Measurements from ENCODE around the gene ZDHHC22.
A peak's percentile ranks its signal among the peaks of the same experiment; 100 is the strongest.

Gene ZDHHC22

DNA sequence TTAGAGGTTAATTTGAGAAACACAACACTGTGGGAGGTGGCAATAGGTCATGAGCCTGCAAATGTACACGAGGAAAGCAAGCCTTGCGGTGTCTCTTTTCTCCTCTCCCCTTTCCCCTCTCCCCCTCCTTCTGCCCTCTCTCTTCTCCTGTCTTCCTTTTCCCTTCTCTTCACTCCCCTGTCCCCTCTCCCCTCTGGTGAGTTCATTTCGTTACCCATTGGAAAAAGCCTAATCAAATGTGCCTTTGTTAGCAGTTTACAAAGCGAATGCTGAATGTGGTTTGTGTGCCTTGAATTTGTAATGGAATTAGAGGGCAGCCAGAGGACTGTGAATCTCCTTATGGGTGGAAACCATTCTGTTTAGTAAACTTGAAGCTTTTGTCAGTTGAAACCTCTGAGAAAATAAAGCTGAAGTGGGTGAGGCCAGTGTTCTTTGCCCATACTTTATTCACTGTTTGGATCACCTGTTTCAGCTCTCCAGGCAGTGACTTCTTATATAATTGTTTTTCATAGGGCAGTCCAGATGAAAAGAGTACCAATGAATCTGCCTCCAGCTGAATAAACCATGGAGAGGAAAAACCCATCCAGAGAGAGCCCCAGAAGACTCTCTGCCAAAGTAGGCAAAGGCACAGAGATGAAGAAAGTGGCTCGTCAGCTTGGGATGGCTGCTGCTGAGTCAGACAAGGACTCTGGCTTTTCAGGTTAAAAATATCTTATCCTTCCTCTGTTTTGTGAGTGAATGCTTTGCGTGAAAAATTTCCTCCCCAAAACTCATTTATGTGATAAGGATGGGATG, 36.2 kb downstream of the ZDHHC22 start:
- DNase-seq (ENCODE audit: low read depth in 2 of 2): no peak

- DNase-seq (ENCODE audit: low read depth in 2 of 2): no peak
Measured at GRCh38 chr14:77104393-77104792, 37.2 kb downstream of the ZDHHC22 start.

DNA sequence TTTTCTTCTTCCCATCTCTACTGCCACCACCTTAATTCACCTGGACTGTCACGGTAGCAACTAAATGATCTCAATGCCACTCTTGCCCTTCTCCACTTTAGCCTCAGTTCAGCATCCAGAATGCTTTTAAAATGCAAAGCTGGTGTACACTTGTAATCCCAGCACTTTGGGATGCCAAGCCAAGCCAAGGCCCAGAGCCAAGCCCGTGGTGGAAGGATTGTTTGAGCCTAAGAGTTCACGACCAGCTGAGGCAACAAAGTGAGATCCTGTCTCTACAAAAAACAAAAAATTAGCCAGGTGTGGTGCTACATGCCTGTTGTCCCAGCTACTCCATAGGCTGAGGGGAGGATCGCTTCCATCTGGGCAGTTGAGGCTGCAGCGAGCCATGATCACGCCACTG, 37.6 kb downstream of the ZDHHC22 start:
- no peak for DNase-seq (ENCODE audit: low read depth in 2 of 2)

DNA sequence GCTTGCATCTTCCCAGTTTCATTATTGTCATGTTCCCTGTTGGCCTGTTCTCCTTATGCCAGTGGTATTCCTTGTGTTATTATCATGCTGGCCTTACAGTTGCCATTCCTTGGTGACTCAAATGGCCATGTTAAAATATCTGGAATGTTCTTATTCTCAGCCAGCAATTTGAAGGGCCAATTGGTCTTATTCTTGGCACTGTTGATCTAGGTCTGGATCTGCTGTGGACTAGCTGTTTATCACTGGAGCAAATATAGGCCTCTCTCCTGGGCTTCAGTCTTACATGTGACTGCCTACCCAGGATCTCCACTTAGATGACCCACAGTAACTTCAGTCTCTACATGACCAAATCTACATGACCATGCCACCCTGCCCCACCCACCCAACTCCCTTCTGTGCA, 38.1 kb downstream of the ZDHHC22 start:
- DNase-seq (ENCODE audit: low read depth in 2 of 2): no peak

DNA sequence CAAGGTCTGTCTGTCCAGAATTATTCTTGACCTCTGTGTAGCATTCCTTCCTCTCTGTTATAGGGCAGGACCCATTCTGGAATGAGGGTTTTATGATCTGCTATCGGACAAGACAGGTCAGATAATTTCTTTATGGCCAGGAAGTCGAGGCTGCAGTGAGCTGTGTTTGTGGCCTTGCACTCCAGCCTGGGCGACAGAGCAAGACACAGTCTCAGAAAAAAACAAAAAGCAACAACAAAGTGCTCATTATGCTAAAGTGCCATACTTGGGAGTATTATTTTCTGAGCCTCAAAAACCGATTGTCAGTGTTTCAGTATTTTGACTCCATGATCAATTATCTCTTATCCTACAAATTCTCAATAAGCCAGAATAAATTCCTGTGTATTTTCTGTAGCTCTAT, 39.4 kb downstream of the ZDHHC22 start:
- DNase-seq (ENCODE audit: low read depth in 2 of 2): no peak

DNA sequence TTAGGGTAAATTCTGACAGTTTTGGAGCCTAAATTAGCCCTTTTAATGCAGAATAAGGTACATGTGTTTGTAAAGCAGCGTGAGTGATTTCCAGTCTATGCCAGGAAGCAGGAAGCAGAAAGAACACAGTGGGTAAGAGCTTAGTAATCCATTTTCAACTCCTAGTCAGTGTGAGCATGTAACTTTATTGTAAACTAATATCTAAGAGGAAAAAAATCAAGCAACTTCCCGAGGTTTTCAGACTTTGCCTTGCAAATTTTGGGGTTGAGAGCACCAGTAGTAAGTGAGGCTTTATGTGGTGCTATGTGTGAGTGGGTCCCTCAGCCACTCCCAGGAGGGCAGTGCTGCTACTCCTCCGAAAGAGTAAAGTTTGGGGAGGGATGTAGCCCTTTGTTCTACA, 40.6 kb downstream of the ZDHHC22 start:
- DNase-seq (ENCODE audit: low read depth in 2 of 2): no peak

DNA sequence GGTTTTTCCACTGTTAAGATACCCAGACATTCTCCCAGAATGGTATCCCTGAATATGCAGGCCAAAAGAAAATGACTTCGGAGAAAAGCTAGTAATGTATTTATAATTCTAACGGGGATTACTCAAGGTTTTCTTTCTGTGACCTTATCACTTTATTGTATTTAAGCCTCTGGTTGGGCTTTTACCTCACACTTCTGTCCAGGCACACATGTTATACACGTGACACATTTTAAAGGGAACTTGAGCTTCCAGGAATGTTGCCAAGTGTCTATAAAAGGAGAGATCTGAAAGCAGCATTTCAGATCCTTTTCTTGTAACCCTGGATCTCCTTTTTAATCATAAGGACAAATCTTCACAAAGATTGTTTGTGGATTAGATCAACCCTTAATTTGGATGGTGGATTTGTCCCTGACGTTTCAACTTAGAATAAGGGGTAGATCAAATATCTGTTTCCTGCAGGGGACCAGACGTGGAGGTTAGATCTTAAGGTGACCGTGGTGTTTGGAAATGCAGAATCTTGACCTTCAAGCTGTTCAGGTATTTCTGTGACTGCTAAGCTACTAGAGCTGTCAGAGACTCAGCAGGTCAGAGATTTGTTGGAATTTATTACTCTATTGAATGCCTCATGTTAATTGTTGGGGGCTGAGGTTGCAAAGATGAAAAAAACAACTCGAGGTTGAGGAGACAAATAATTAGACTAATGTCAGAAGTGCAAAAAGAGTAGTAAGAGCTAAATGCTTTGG, 42.0 kb downstream of the ZDHHC22 start:
- DNase-seq (ENCODE audit: low read depth in 2 of 2): no peak

DNA sequence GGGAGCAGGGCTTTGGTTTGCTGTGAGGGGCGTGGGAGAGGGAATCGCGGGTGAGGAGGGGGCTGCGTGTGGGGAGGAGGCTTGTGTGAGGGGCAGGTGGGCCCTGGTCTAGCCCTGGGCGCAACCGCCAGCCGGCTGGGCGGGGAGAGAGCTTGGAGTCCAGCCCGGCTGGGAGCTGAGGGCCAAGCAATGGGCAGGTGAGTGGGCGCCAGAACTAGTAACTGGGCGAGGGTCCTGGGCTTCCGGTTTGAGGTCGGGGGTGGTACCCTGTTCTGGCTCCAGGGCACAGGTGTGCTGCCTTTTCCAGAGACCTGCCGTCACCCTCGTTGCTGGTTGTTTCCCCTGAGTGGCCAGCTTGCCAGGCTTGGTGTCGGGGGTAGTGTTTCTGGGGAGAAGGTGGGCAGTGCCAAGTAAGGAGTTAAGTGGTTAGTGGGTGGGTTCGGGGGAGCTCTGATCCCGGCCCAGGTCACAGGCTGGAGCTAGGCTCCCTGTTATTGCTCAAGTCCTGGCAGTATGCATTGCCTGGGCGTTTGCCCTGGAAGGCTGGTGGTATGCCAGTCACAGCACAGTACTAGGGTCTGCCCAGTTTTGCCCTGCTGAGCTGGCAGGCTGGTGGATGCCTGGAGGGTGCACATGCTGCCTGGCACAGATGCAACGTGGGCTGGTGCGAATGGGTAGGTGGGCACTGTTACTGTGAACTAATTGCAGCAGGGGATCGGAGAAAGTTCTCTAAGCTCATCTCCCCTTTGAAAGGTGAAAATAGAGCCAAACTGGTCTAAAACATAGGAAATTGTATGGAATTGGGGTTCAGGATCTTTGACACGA, 42.9 kb downstream of the ZDHHC22 start:
- no peak for DNase-seq (ENCODE audit: low read depth in 2 of 2)

DNA sequence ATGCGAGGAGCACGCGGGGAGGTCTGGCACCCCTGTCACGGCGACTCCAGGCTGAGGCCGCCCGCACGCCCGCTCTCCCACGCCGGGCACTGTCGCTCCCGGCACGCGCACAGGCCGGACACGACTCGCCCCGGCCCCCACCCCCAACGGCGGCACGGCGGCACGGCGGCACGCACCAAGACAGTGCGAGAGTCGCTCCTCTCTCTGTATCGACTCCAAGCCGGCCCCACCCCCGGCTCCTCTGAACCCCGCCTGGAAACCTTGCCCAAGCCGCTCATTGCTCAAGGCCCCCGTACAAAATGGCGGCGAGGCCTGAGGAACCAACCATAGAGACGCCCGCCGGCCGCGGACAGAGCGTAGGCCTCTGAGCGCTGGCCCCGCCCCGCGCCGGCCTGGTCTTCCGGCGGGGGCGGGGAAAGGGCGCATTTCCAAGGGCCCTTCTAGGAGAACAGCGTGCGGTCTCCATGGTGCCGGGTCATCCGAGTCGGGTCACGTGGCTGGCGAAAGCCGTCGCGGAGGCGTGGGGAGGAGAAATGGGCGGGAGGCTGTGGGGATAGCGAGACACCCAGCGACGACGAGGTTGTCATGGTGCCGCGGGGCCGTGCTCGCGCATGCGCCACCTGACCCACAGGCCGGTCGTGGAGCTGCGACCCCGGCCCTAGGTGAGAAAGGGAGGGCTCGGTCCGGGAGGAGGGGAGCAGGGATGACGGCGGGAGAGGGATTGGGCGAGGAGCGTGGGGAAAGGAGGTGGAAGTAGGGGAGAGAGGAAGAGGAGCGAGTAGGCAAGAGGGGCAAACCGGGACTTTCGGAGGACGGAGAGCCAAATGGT, 43.7 kb downstream of the ZDHHC22 start, which contains the start of gene CIPC:
Gene CIPC, plus strand, starts transcription at position 559 of the 829 bp plus-strand sequence. CDS start 7,451 bp downstream, outside the sequence.
- peak; percentile 99 for DNase-seq (ENCODE audit: low read depth in 2 of 2)

- DNase-seq (ENCODE audit: low read depth in 2 of 2): peak in 1 of 2 donors; percentile 6
Measured at GRCh38 chr14:77097006-77097699, 44.4 kb downstream of the ZDHHC22 start.

- DNase-seq (ENCODE audit: low read depth in 2 of 2): peak; percentile 34 to 64
Measured at GRCh38 chr14:77094672-77095284, 46.8 kb downstream of the ZDHHC22 start.

- DNase-seq (ENCODE audit: low read depth in 2 of 2): no peak
Measured at GRCh38 chr14:77092676-77093075, 48.9 kb downstream of the ZDHHC22 start.

DNA sequence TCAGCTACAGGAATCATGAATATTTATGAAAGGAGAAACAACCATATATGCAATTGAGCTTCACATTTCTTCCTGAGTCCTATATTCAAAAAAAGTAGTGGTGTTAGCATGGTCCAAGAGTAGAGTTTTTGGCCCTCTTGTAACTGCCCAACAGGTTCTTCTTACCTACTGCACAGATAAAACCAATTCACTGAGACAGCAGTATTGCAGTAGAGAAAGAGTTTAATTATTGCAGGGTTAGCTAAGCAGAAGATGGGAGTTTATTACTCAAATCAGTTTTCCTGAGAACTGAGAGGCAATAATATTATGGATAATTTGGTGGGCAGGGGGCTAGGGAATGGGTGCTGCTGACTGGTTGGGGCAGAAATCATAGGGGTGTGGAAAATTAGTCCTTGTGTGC, 50.1 kb downstream of the ZDHHC22 start:
- DNase-seq (ENCODE audit: low read depth in 2 of 2): no peak

- no peak for DNase-seq (ENCODE audit: low read depth in 2 of 2)
Measured at GRCh38 chr14:77088645-77089044, 52.9 kb downstream of the ZDHHC22 start.

DNA sequence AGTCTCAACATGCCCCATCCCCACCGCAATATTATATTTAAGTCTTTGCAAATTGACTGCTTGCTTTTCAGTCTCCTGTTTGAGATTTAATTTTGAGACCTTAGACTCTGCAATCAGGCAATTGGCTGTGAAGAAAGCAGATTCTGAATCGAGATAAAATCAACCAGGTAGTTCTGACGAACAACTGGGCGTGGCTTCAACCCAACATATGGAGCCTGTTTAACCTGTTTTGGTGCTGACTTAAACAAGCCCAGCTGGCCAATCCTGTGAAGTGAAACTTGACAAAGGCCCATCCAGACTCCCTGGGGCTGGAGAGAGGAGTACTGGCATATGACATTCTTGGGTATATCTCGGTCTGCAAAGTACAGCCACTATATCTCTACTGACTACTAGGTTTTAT, 53.4 kb downstream of the ZDHHC22 start:
- no peak for DNase-seq (ENCODE audit: low read depth in 2 of 2)

DNA sequence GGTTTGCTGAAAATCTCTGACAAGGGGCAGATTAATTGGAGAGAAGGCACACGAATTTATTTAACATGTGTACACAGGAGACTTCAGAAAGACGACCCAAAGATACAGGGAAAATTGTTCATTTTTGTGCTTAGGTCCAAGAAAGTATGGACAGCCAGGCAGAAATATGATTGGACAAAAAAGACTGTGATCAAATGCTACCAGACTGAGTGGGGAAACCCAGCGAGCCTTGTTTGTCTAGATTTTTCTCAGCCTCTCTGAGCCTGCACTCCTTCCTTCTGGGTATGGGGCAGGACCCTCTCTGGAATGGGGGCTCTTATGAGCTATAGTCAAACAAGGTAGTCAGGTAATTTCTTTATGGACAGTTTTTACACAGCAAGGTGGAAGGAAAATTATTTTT, 54.0 kb downstream of the ZDHHC22 start:
- DNase-seq (ENCODE audit: low read depth in 2 of 2): no peak

- DNase-seq (ENCODE audit: low read depth in 2 of 2): no peak
Measured at GRCh38 chr14:77086951-77087350, 54.6 kb downstream of the ZDHHC22 start.

- no peak for DNase-seq (ENCODE audit: low read depth in 2 of 2)
Measured at GRCh38 chr14:77086017-77086727, 55.4 kb downstream of the ZDHHC22 start.

DNA sequence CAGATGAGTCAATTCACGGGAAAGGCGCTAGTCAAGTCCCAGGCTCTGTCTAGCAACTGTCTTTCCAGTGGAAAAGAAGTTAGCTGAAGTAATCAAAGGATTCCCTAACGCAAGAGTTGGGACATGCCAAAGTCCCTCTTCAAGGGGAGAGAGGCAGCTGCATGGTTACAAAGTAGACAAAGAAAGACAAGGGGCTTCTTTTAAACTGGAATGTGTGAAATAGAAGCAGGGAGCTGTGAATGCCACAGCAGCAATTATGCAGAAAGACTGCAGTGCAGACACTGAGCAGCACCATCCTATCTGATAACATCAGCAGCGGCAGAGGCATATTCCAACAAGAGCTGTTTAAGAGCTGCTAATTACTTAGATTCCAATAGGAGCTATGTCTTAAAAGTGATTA, 56.1 kb downstream of the ZDHHC22 start:
- DNase-seq (ENCODE audit: low read depth in 2 of 2): no peak

GRCh38 chr14:77084985-77085384, 56.6 kb downstream of the ZDHHC22 start:
- no peak for DNase-seq (ENCODE audit: low read depth in 2 of 2)
